HepG2 (cell line): Measurements from ENCODE around the gene C2orf80. TPM values are rescaled to one million over a fixed set of nuclear protein-coding genes. Genes with fewer than 3 reads are reported as not detected.

Source experiments
- CHD2 ChIP-seq: IDR thresholded peaks from 2 replicates; pipeline ENCODE4 v1.6.1; 2011; ENCODE audit warnings: low read depth, low read length, improper control_type of control experiment
- ETV5 ChIP-seq: IDR thresholded peaks from 2 replicates; pipeline ENCODE4 v1.6.1; 2018; ENCODE audit warnings: missing biosample characterization, missing genetic modification reagents, inconsistent platforms, borderline replicate concordance
- HHEX ChIP-seq: IDR thresholded peaks from 2 replicates; pipeline ENCODE4 v1.6.1; 2016; ENCODE audit warnings: control low read depth
- MBD4 ChIP-seq: IDR thresholded peaks from 2 replicates; pipeline ENCODE4 v1.6.1; 2012; ENCODE audit warnings: low read length, inconsistent platforms, borderline replicate concordance
- MTA1 ChIP-seq: sonication (generic); formaldehyde crosslinking; IDR thresholded peaks from 2 replicates; pipeline ENCODE4 v1.4.0; 2020; ENCODE audit warnings: missing genetic modification reagents, mild to moderate bottlenecking, borderline replicate concordance
- NFE2L2 ChIP-seq: fragments of 150-350 bp; IDR thresholded peaks from 2 replicates; pipeline ENCODE4 v1.6.1; 2014; ENCODE audit warnings: low read length
- SATB2 ChIP-seq: sonication (generic); formaldehyde crosslinking; IDR thresholded peaks from 2 replicates; pipeline ENCODE4 v1.5.0; 2020; ENCODE audit warnings: missing genetic modification reagents
- ZNF121 ChIP-seq: sonication (generic); formaldehyde crosslinking; IDR thresholded peaks from 2 replicates; pipeline ENCODE4 v1.5.0; 2020; ENCODE audit warnings: mild to moderate bottlenecking, missing genetic modification reagents
- ZNF331 ChIP-seq: sonication (generic); formaldehyde crosslinking; IDR thresholded peaks from 2 replicates; pipeline ENCODE4 v1.4.0; 2020; ENCODE audit warnings: missing genetic modification reagents
- ZNF619 ChIP-seq: sonication (generic); formaldehyde crosslinking; IDR thresholded peaks from 2 replicates; pipeline ENCODE4 v1.4.0; 2020; ENCODE audit warnings: mild to moderate bottlenecking, missing genetic modification reagents
- ZSCAN29 ChIP-seq: sonication (generic); formaldehyde crosslinking; conservative IDR thresholded peaks from 2 replicates; pipeline ENCODE4 v1.4.0; 2020; ENCODE audit warnings: mild to moderate bottlenecking, missing genetic modification reagents
- polyA plus RNA-seq, 8 experiments: library from polyadenylated mRNA; depleted of rRNA in 3 of 8; stranded (reverse) in 7 of 8; unstranded in 1 of 8; fragments of >200 nt; fragmentation: Illumina TruSeq in 4 of 8; extraction: Trizol in 4 of 8; gene quantifications; 2 replicates each; pipeline versions ENCODE4 v1.2.1 to v1.2.3, GENCODE V29; 2011 to 2016; ENCODE audit warnings: low read depth in 4 of 8, missing spikeins in 1 of 8, mixed read lengths in 1 of 8; ENCODE audit not compliant: insufficient read depth in 1 of 8
- total RNA-seq, 5 experiments: library from RNA; depleted of rRNA; stranded (reverse); fragments of >200 nt; fragmentation: Illumina TruSeq; extraction: Trizol; gene quantifications; 2 replicates each; pipeline ENCODE4 v1.2.3, GENCODE V29; 2016; ENCODE audit warnings: low read depth in 1 of 5
- TF ChIP-seq, protein P1 (sequence below), 2 experiments: sonication (generic) in 1 of 2; formaldehyde crosslinking in 1 of 2; IDR thresholded peaks; 2 replicates each; pipeline versions ENCODE4 v1.4.0 to v1.6.1; 2016 to 2020; ENCODE audit warnings: borderline replicate concordance in 1 of 2, low read depth in 1 of 2, mild to moderate bottlenecking in 1 of 2, missing genetic modification reagents in 1 of 2
- TF ChIP-seq, protein P2 (sequence below): sonication (generic); formaldehyde crosslinking; IDR thresholded peaks from 2 replicates; pipeline ENCODE4 v1.9.0; 2022; ENCODE audit warnings: missing genetic modification reagents, mild to moderate bottlenecking, borderline replicate concordance
- TF ChIP-seq, protein P3 (sequence below): IDR thresholded peaks from 2 replicates; pipeline ENCODE4 v1.6.1; 2016; ENCODE audit warnings: control low read depth
- TF ChIP-seq, protein P4 (sequence below): sonication (generic); formaldehyde crosslinking; conservative IDR thresholded peaks from 2 replicates; pipeline ENCODE4 v1.8.0; 2022; ENCODE audit warnings: low read depth, missing genetic modification reagents

The C2orf80 gene
- total and polyA plus RNA-seq, 2 of the 13 experiments (the other 11 are each of a cell fraction or from before 2014, with no cell fraction given), result not detected

DNA sequence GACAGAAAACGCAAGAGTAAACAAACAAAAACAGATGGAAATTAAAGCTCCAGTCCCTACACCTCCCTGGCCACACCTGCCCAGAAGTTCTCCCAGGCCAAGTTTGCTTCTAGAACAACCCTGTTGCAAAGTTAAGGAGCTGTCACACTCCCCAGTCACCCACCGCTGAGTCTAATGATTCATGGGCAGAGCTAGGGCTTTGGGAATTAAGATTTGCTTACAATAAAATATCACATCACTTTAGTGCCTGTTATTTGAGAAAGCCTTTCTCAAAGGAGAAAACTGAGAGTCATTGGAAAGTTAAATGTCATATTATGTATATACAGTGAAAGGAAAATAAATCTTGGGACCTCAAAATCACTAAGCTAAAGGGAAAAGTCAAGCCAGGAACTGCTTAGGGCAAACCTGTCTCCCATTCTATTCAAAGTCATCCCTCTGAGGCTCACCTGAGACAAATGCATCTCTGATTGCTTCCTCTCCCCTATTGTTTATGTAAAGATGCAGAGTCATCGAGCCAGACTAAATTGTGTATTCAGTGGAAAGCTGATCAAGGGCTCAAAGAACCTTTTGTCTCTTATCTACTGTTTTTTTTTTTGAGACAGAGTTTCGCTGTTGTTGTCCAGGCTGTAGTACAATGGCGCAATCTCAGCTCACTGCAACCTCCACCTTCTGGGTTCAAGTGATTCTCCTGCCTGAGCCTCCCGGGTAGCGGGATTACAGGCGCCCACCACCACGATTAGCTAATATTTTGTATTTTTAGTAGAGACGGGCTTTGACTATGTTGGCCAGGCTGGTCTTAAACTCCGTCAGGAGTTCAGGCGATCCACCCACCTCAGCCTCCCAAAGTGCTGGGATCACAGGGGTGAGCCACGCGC is 46.7 kb downstream of the C2orf80 start (continued):
- TF ChIP-seq, protein P1, sequence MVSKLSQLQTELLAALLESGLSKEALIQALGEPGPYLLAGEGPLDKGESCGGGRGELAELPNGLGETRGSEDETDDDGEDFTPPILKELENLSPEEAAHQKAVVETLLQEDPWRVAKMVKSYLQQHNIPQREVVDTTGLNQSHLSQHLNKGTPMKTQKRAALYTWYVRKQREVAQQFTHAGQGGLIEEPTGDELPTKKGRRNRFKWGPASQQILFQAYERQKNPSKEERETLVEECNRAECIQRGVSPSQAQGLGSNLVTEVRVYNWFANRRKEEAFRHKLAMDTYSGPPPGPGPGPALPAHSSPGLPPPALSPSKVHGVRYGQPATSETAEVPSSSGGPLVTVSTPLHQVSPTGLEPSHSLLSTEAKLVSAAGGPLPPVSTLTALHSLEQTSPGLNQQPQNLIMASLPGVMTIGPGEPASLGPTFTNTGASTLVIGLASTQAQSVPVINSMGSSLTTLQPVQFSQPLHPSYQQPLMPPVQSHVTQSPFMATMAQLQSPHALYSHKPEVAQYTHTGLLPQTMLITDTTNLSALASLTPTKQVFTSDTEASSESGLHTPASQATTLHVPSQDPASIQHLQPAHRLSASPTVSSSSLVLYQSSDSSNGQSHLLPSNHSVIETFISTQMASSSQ (IDR thresholded peaks at IDR 0.05; ENCODE audit: low read depth), result no peak; the same call in 1 of the 2 replicates
- TF ChIP-seq, protein P1 (CRISPR knock-in tag; IDR thresholded peaks at IDR 0.05; ENCODE audit: borderline replicate concordance), result no peak
- TF ChIP-seq ZSCAN29 (no peak), HHEX (CRISPR knock-in tag) (peak; percentile 55; the same call in 1 of the 2 replicates), SATB2 (CRISPR knock-in tag) (no peak), ZNF121 (CRISPR knock-in tag) (peak; percentile 86), CHD2 (no peak), NFE2L2 (peak; percentile 76; the same call in 1 of the 2 replicates), ZNF619 (no peak), MBD4 (no peak), MTA1 (no peak), ZNF331 (no peak; the same call in 1 of the 2 replicates), ETV5 (no peak)
- TF ChIP-seq, protein P2, sequence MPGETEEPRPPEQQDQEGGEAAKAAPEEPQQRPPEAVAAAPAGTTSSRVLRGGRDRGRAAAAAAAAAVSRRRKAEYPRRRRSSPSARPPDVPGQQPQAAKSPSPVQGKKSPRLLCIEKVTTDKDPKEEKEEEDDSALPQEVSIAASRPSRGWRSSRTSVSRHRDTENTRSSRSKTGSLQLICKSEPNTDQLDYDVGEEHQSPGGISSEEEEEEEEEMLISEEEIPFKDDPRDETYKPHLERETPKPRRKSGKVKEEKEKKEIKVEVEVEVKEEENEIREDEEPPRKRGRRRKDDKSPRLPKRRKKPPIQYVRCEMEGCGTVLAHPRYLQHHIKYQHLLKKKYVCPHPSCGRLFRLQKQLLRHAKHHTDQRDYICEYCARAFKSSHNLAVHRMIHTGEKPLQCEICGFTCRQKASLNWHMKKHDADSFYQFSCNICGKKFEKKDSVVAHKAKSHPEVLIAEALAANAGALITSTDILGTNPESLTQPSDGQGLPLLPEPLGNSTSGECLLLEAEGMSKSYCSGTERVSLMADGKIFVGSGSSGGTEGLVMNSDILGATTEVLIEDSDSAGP (CRISPR knock-in tag), result no peak
- TF ChIP-seq, protein P3, sequence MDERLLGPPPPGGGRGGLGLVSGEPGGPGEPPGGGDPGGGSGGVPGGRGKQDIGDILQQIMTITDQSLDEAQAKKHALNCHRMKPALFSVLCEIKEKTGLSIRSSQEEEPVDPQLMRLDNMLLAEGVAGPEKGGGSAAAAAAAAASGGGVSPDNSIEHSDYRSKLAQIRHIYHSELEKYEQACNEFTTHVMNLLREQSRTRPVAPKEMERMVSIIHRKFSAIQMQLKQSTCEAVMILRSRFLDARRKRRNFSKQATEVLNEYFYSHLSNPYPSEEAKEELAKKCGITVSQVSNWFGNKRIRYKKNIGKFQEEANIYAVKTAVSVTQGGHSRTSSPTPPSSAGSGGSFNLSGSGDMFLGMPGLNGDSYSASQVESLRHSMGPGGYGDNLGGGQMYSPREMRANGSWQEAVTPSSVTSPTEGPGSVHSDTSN (CRISPR knock-in tag), result no peak
- TF ChIP-seq, protein P4, sequence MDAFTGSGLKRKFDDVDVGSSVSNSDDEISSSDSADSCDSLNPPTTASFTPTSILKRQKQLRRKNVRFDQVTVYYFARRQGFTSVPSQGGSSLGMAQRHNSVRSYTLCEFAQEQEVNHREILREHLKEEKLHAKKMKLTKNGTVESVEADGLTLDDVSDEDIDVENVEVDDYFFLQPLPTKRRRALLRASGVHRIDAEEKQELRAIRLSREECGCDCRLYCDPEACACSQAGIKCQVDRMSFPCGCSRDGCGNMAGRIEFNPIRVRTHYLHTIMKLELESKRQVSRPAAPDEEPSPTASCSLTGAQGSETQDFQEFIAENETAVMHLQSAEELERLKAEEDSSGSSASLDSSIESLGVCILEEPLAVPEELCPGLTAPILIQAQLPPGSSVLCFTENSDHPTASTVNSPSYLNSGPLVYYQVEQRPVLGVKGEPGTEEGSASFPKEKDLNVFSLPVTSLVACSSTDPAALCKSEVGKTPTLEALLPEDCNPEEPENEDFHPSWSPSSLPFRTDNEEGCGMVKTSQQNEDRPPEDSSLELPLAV, result no peak
